K562 (cell line): ENCODE data around the gene LTBP4. TPM values are rescaled to one million over a fixed set of nuclear protein-coding genes. Genes with fewer than 3 reads are reported as not detected.

ENCODE experiments used
- ATAC-seq: fragments of 200-7000 bp; cut with Tn5 transposase; 3 replicates; pipeline ENCODE4 v1.9.1; 2020; ENCODE audit warnings: moderate library complexity
- BruUV-seq: library from RNA; stranded (reverse); fragments of 400-500 nt; replicated peaks from 2 replicates; lab custom pipeline; 2021; lab: Mats Ljungman, UMichigan
- CTCF ChIA-PET: fragments of 300-600 bp; formaldehyde crosslinking; extraction: SDS; loops from one replicate; lab custom pipeline; 2021; ENCODE audit warnings: low intra/inter-chr PET ratio; lab: Yijun Ruan, JAX
- POLR2A ChIA-PET: fragments of 300-600, 350-650 bp; sonication (Branson Sonifier 250); formaldehyde crosslinking; extraction: SDS; loops from one replicate; lab custom pipeline; 2021; ENCODE audit warnings: antibody characterized with exemption, inconsistent platforms; lab: Yijun Ruan, JAX
- DNase-seq, 4 experiments: peaks; one replicate each; pipeline versions ENCODE4 v3.0.0 to v3.0.0-alpha.2; 2011 to 2018; ENCODE audit warnings: low spot score in 3 of 4, mixed read lengths in 3 of 4; ENCODE audit errors: extremely low read depth in 1 of 4
- FAIRE-seq: peaks from 2 replicates; lab custom pipeline; 2011; peaks lifted over from hg19 to GRCh38; lab: Jason Lieb, UNC
- H2AFZ ChIP-seq: 2 replicates; pipeline ENCODE4 v1.6.0; 2011; ENCODE audit warnings: low read depth, low read length, control low read depth, inconsistent platforms
- H3K27ac ChIP-seq: fragments of 200-600 bp; 3 replicates; pipeline ENCODE4 v1.8.0; 2011; ENCODE audit warnings: low read depth, mild to moderate bottlenecking, control low read depth, inconsistent platforms, low read length, moderate library complexity, mixed read lengths; ENCODE audit errors: extremely low read depth
- H3K27me3 ChIP-seq, 2 experiments: fragments of 300-600 bp in 1 of 2; 2 replicates in 1 of 2; 3 replicates in 1 of 2; pipeline versions ENCODE4 v1.6.0 to v1.8.0; 2011; ENCODE audit warnings: inconsistent platforms in 2 of 2, low read length in 2 of 2, mild to moderate bottlenecking in 1 of 2, mixed read lengths in 1 of 2, moderate library complexity in 1 of 2; ENCODE audit not compliant: control insufficient read depth in 2 of 2, insufficient read depth in 2 of 2
- H3K36me3 ChIP-seq: fragments of 300-600 bp; 3 replicates; pipeline ENCODE4 v1.8.0; 2011; ENCODE audit warnings: mild to moderate bottlenecking, low read length, inconsistent platforms; ENCODE audit not compliant: control insufficient read depth, insufficient read depth
- H3K4me1 ChIP-seq, 2 experiments: fragments of 200-600 bp in 1 of 2; replicated peaks in 1 of 2; 2 replicates in 1 of 2; 3 replicates in 1 of 2; pipeline versions ENCODE4 v1.5.1 to v1.8.0; 2011; ENCODE audit warnings: inconsistent platforms in 2 of 2, low read length in 2 of 2, mild to moderate bottlenecking in 1 of 2, mixed read lengths in 1 of 2, moderate library complexity in 1 of 2; ENCODE audit not compliant: control insufficient read depth in 2 of 2, insufficient read depth in 2 of 2
- H3K4me2 ChIP-seq: 2 replicates; pipeline ENCODE4 v1.6.1; 2011; ENCODE audit warnings: low read length, control low read depth, inconsistent platforms, mixed read lengths; ENCODE audit not compliant: insufficient read depth
- H3K4me3 ChIP-seq: fragments of 200-600 bp; sonication (generic), shearing (Covaris generic); 2 replicates; pipeline ENCODE4 v1.5.1; 2016; ENCODE audit warnings: control low read depth, inconsistent platforms
- H3K79me2 ChIP-seq: fragments of 200-600 bp; 3 replicates; pipeline ENCODE4 v1.8.0; 2011; ENCODE audit warnings: low read length, inconsistent platforms; ENCODE audit not compliant: control insufficient read depth, insufficient read depth
- H3K9ac ChIP-seq, 2 experiments: 2 replicates each; pipeline versions ENCODE4 v1.6.0 to v1.6.1; 2011; ENCODE audit warnings: low read depth in 2 of 2, low read length in 2 of 2, control low read depth in 1 of 2, inconsistent platforms in 1 of 2, mild to moderate bottlenecking in 1 of 2, mixed read lengths in 1 of 2; ENCODE audit not compliant: insufficient read depth in 1 of 2
- H3K9me1 ChIP-seq: one replicate; pipeline ENCODE4 v1.6.0; 2011; ENCODE audit warnings: inconsistent platforms, mild to moderate bottlenecking, low read length, moderate library complexity; ENCODE audit not compliant: control insufficient read depth, insufficient read depth
- H3K9me3 ChIP-seq: replicated peaks from 2 replicates; pipeline ENCODE4 v1.5.1; 2011; ENCODE audit warnings: low read depth, low read length, inconsistent platforms; ENCODE audit not compliant: control insufficient read depth, insufficient read depth
- H4K20me1 ChIP-seq: replicated peaks from 2 replicates; pipeline ENCODE4 v1.6.1; 2011; ENCODE audit warnings: low read length, inconsistent platforms, mixed read lengths; ENCODE audit not compliant: control insufficient read depth, insufficient read depth
- CREB1 ChIP-seq, 2 experiments: sonication (generic) in 1 of 2; formaldehyde crosslinking in 1 of 2; IDR thresholded peaks; 2 replicates each; pipeline versions ENCODE4 v1.6.1 to v1.8.0; 2012 to 2022; ENCODE audit warnings: inconsistent platforms in 1 of 2, mild to moderate bottlenecking in 1 of 2, missing genetic modification reagents in 1 of 2, moderate library complexity in 1 of 2
- HDAC3 ChIP-seq: fragments of 450-650 bp; IDR thresholded peaks from 2 replicates; pipeline ENCODE4 v1.6.1; 2018; ENCODE audit warnings: borderline replicate concordance, mild to moderate bottlenecking, moderate library complexity; ENCODE audit not compliant: partially characterized antibody
- HOXB6 ChIP-seq: fragments of 250-450 bp; sonication (Bioruptor Pico); IDR thresholded peaks from 2 replicates; pipeline ENCODE4 v1.5.1; 2022; ENCODE audit warnings: mild to moderate bottlenecking, borderline replicate concordance
- PCBP2 ChIP-seq: fragments of 200-400 bp; formaldehyde crosslinking; IDR thresholded peaks from 2 replicates; pipeline ENCODE4 v1.6.1; 2018; ENCODE audit warnings: low read length, low read depth, mild to moderate bottlenecking, moderate library complexity; ENCODE audit not compliant: poor library complexity, severe bottlenecking
- SAFB ChIP-seq: fragments of 200-400 bp; formaldehyde crosslinking; IDR thresholded peaks from 2 replicates; pipeline ENCODE4 v1.6.1; 2017; ENCODE audit warnings: low read depth, low read length, borderline replicate concordance
- ZNF316 ChIP-seq: fragments of 450-650 bp; IDR thresholded peaks from 2 replicates; pipeline ENCODE4 v1.6.1; 2016
- WGBS: fragments of 100-300 bp; shearing (Covaris generic); methylation state at CpG from one replicate; pipeline ENCODE4 v1.1.6; 2016; ENCODE audit warnings: low coverage, mixed read lengths; ENCODE audit not compliant: insufficient coverage; ENCODE audit errors: missing lambda C conversion rate; 5-methylcytosine and 5-hydroxymethylcytosine counted together
- in situ Hi-C: fragments of 300-500 bp; cut with MboI; formaldehyde crosslinking; loops from 4 replicates; pipeline ENCODE4 v1.15.0; 2018; ENCODE audit warnings: inconsistent platforms, mixed read lengths
- intact Hi-C: fragments of 100-400 bp; cut with micrococcal nuclease; formaldehyde crosslinking; loops from 2 replicates; pipeline ENCODE4 v1.14.2; 2022
- polyA plus RNA-seq, 8 experiments: library from polyadenylated mRNA; depleted of rRNA in 4 of 8; stranded (reverse) in 5 of 8; unstranded in 3 of 8; fragments of >200 nt; fragmentation: Nextera tagmentation in 2 of 8; fragmentation: Illumina TruSeq in 1 of 8; extraction: Ambion mirVana in 2 of 8; extraction: Trizol in 1 of 8; gene quantifications; 2 replicates each; pipeline versions ENCODE4 v1.2.1 to v1.2.3, GENCODE V29; 2011 to 2014; ENCODE audit warnings: inconsistent platforms in 1 of 8, missing spikeins in 1 of 8
- total RNA-seq, 7 experiments: library from RNA; depleted of rRNA in 6 of 7; stranded (reverse); fragments of >200 nt in 6 of 7; fragmentation: Illumina TruSeq in 2 of 7; extraction: Trizol in 2 of 7; gene quantifications; 2 replicates each; pipeline versions ENCODE4 v1.2.1 to v1.2.3, GENCODE V29; 2011 to 2021; ENCODE audit warnings: low replicate concordance in 1 of 7
- TF ChIP-seq, protein P1 (sequence below), 2 experiments: fragments of 450-650 bp in 1 of 2; sonication (generic) in 1 of 2; formaldehyde crosslinking in 1 of 2; IDR thresholded peaks; 2 replicates each; pipeline versions ENCODE4 v1.7.1 to v1.9.0; 2016 to 2022; ENCODE audit warnings: inconsistent platforms in 1 of 2, mild to moderate bottlenecking in 1 of 2, missing genetic modification reagents in 1 of 2

The LTBP4 gene
- total and polyA plus RNA-seq, 9 of the 15 experiments (the other 6 are each of a cell fraction or from before 2014, with no cell fraction given) = 0.35 to 160 (median 31.6) TPM

DNA sequence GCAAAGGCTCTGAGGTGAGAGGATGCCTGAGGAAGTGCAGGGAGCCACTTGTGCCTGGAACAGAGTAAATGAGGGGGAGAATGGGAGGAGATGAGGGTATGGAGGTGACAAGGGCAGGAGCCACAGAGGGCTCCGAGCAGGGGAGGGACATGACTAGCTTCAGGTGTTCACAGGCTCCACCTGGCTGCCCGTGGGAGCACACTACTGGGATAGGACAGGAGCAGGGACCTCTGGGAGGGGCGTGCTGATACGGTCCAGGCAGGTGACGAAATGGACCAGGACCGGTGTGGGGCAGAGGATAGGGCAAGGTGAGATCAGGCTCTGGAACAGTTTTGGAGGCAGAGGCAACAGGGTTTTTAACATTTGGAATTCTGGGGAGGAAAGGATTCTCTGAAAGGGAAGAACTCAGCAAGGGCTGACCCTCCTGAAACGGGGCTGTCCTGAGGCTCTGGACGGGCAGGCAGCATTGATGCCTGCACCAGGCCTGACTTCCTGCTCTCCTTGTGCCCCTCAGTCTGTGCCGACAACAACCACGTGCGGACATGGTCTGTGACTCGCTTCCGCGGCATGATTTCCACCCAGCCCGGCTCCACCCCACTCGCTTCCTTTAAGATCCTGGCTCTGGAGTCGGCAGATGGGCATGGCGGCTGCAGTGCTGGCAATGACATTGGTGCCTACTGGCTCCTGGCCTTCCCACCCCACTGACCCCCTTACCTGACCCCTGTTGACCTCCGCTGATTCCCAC lies 12.9 kb upstream of the LTBP4 start:
- H4K20me1 ChIP-seq = no peaks in the 10 kb centered on the region
- ChIA-PET CTCF (no interaction called here), POLR2A (interaction anchor here (1.8 kb wide), 1 partner anchor 10 kb away, joined by 6 read pairs; no protein-coding TSS in a partner anchor)
- TF ChIP-seq HDAC3 (no peak), HOXB6 (no peak), PCBP2 (no peak), ZNF316 (no peak), SAFB (no peak), CREB1 (IDR thresholded peaks at IDR 0.05) (no peak), CREB1 (CRISPR knock-in tag; IDR thresholded peaks at IDR 0.05) (no peak)
- TF ChIP-seq, protein P1, sequence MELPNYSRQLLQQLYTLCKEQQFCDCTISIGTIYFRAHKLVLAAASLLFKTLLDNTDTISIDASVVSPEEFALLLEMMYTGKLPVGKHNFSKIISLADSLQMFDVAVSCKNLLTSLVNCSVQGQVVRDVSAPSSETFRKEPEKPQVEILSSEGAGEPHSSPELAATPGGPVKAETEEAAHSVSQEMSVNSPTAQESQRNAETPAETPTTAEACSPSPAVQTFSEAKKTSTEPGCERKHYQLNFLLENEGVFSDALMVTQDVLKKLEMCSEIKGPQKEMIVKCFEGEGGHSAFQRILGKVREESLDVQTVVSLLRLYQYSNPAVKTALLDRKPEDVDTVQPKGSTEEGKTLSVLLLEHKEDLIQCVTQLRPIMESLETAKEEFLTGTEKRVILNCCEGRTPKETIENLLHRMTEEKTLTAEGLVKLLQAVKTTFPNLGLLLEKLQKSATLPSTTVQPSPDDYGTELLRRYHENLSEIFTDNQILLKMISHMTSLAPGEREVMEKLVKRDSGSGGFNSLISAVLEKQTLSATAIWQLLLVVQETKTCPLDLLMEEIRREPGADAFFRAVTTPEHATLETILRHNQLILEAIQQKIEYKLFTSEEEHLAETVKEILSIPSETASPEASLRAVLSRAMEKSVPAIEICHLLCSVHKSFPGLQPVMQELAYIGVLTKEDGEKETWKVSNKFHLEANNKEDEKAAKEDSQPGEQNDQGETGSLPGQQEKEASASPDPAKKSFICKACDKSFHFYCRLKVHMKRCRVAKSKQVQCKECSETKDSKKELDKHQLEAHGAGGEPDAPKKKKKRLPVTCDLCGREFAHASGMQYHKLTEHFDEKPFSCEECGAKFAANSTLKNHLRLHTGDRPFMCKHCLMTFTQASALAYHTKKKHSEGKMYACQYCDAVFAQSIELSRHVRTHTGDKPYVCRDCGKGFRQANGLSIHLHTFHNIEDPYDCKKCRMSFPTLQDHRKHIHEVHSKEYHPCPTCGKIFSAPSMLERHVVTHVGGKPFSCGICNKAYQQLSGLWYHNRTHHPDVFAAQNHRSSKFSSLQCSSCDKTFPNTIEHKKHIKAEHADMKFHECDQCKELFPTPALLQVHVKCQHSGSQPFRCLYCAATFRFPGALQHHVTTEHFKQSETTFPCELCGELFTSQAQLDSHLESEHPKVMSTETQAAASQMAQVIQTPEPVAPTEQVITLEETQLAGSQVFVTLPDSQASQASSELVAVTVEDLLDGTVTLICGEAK (IDR thresholded peaks at IDR 0.05) = no peak
- TF ChIP-seq, protein P1 (CRISPR knock-in tag; IDR thresholded peaks at IDR 0.05) = no peak
- no peaks in the 10 kb centered on the region for H3K9me1 ChIP-seq
- H3K9ac ChIP-seq = no peak overlapping the region; a peak in 1 of 4 replicates
- intact Hi-C loops (no loop called here), in situ Hi-C loops (no loop called here)
- H2AFZ ChIP-seq = no peak overlapping the region
- no peak overlapping the region for H3K4me2 ChIP-seq
- H3K4me3 ChIP-seq = no peak overlapping the region
- peaks cover 0 to 28% of the 10 kb centered on the region in 2 experiments; a peak in 2 of 5 replicates for H3K4me1 ChIP-seq
- no peak for FAIRE-seq
- no TSS peak for BruUV-seq
- no peaks in the 10 kb centered on the region for H3K9me3 ChIP-seq
- H3K36me3 ChIP-seq = peaks cover 6% of the 10 kb centered on the region; the same call in 1 of the 3 replicates
- H3K27me3 ChIP-seq = no peaks in the 10 kb centered on the region
- H3K79me2 ChIP-seq = no peaks in the 10 kb centered on the region
- 78% methylated on average over 19 of the region's 19 CpGs for WGBS
- no peak overlapping the region for H3K27ac ChIP-seq
- no peak for ATAC-seq
- no peak for DNase-seq
